Measurements from ENCODE around the gene ST6GALNAC6.
A peak's percentile ranks its signal among the peaks of the same experiment; 100 is the strongest.
"Not testable (repeated sequence)": the region's sequence is repeated elsewhere in the genome, so short reads cannot be mapped to it uniquely, and the experiment has no call there.

The ST6GALNAC6 gene

DNA sequence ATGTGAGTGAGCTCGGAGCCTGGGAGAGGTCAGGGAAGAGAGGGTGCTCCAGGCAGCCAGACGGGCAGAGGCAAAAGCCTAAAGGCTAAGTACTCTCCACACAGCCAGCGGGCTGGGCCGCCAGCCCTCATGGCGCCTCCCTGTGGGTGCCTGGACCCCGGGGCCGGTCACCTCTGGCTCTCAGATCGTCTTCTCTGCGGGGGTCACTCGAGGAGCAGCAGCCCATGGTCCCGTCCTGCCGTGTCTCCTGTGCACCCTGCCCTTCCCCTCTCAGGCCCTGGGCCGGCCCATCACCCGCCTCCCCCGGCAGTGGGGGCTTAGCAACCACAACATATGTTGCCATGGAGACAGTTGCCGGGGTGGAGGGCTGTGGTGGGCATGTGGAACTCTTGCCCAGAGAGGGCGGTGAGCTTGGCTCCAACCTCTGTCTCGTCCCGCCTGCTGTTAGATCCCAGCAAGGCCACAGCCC, 26.1 kb downstream of the ST6GALNAC6 start:
- DNase-seq (ENCODE audit: low read depth): no peak

DNA sequence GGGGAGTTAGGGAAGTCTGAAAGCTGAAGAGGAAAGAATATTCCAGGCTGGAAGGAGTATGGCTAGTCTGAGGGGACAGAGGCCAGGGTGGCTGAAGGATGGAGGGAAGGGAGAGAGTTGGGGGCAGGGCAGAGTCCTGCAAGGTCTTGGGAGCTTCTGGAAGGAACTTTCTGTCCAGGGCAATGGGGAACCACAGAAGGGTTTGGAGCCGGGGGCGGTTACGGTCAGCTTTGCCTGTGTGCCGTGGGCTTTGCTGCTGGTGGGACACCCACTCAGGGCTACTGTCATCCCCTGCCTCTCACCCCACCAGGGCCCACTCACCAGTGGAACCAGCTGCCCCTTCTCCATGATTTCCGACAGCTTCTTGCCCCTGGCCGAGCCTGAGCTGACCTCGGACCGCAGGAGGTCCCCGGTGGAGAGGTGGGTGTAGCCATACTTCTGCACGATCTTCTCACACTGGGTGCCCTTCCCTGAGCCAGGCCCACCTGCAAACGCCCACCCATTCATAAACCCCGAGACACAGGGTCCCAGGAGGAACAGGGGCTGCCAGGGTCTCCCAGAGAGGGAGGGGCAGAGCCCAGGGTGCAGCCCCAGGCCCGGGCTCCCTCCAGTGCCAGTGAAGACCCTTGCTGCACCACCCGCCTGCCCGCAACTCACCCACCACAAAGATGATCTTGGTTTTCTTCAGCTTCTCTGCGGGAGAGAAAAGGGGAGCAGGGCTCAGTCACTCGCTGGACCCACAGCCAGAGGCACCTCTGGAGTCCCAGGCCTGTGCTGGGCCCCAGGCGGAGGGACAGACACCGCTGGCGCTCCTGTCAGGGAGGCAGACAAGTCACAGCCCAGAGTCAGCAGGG, 26.8 kb downstream of the ST6GALNAC6 start:
- DNase-seq (ENCODE audit: low read depth): no peak

- DNase-seq (ENCODE audit: low read depth): no peak
Observed at GRCh38 chr9:127871531-127871930, 27.9 kb downstream of the ST6GALNAC6 start.

DNA sequence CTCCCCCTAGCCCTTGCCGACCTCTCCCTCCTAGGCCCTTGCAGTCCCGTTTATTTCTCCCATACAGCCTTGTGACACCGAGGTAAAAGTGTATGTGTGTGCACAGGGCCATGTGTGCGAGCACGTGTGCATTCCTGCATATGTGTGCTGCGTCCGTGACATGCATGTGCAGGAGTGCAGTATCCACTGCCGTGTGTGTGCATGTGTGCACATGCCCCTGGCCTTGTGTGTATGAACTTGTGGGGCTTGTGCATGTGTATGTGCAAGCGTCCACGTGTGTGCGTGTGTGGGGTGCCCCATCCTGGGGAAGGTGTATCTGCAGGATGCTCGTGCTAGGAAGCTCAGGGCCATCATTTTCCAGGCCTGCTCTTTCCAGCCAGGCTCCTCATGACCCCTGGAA, 28.5 kb downstream of the ST6GALNAC6 start:
- no peak for DNase-seq (ENCODE audit: low read depth)

DNA sequence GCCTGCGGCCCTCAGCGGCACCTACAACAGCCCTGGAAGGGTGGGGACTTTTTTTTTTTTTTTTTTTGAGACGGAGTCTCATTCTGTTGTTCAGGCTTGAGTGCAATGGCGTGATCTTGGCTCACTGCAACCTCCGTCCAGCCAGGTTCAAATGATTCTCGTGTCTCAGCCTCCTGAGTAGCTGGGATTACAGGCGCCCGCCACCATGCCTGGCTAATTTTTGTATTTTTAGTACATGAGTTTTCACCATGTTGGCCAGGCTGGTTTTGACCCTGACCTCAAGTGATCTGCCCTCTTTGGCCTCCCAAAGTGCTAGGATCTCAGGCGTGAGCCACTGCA, 29.3 kb downstream of the ST6GALNAC6 start:
- DNase-seq (ENCODE audit: low read depth): not testable (repeated sequence)

GRCh38 chr9:127869310-127870152, 29.9 kb downstream of the ST6GALNAC6 start:
- peak; percentile 67 for DNase-seq (ENCODE audit: low read depth)

- no peak for DNase-seq (ENCODE audit: low read depth)
Observed at GRCh38 chr9:127868278-127868902, 31.0 kb downstream of the ST6GALNAC6 start.

- DNase-seq (ENCODE audit: low read depth): no peak
Observed at GRCh38 chr9:127867356-127868277, 31.8 kb downstream of the ST6GALNAC6 start.

- no peak for DNase-seq (ENCODE audit: low read depth)
Observed at GRCh38 chr9:127866535-127866934, 32.9 kb downstream of the ST6GALNAC6 start.

DNA sequence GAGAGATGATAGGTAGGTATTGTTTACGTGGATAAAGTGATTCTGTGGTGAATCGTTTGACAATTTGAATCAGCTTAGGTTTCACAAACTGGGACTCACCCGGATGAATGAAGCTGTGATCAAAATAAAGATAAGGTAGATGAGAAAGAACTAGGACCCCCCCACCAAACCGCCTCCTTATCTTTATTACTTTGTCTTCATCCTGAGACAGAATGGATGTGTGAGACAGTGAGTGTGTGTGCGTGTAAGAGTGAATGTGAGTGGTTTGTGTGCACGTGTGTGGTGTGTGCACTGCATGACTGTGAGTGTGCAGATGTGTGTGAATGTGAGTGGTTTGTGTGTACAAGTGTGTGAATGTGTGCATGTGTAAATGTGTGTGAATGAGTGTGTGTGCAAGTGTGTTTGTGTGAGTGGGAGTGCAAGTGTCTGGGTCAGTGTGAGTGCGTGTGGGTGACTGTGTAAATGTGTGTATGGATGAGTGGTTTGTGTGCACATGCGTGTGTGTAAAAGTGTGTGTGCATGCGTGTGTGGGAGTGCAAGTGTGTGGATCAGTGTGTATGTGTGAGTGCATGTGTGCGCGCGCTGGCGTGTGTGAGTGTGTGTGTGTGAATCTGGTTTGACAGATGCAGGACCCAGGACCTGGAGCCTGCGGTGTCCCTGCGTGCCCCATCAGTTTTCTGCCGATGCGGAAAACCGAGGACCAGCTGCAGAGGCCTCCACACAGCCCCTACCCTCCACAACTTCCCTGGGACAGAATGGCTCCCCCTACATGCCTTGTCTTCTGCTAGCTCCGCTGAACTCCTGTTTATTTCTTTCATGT, 33.5 kb downstream of the ST6GALNAC6 start:
- no peak for DNase-seq (ENCODE audit: low read depth)

GRCh38 chr9:127863191-127863621, 36.2 kb downstream of the ST6GALNAC6 start:
- no peak for DNase-seq (ENCODE audit: low read depth)

- DNase-seq (ENCODE audit: low read depth): peak; percentile 13
Observed at GRCh38 chr9:127862075-127863011, 37.1 kb downstream of the ST6GALNAC6 start.

GRCh38 chr9:127860779-127861178, 38.6 kb downstream of the ST6GALNAC6 start:
- no peak for DNase-seq (ENCODE audit: low read depth)

GRCh38 chr9:127860260-127860659, 39.1 kb downstream of the ST6GALNAC6 start:
- DNase-seq (ENCODE audit: low read depth): no peak

DNA sequence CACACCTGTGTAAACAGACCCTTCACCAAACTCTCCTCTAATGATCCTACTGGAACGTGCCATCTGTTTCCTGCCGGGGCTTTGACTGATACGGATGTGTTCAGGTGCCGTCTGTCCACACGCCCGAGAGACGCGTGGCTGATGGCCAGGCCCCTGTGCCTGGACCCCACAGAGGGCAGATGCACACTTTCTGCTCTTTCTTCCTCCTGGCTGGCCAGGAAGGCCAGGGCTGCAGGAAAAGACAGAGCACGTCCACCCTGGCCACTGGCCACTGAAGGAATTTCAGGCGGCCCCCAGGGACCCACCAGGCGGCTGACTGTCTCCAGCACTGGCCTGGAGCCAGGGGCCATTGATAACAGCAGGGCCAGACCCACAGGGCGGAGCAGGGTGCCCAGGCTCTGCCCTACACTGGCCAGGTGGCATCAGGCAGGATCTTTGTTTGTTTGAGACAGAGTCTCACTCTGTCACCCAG, 41.3 kb downstream of the ST6GALNAC6 start:
- DNase-seq (ENCODE audit: low read depth): no peak

DNA sequence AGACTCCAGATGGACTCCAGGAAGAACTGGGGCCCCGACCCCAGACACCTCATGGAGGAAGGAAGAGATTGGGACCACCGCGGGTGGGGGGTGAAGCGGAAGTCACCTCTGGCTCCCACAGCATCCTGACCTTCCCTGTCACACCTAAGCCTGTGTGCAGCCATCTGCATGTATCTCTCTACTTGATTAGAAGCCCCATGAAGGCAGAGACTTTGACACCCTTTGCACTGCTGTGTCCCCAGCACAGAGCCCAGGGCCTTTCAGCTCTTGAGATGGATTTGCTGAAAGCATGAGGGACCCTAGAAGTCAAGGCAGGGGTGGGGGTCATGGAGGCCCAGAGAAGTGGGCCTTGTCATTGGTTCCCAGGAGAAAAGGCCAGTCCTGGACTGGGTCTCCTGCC, 42.1 kb downstream of the ST6GALNAC6 start:
- no peak for DNase-seq (ENCODE audit: low read depth)

DNA sequence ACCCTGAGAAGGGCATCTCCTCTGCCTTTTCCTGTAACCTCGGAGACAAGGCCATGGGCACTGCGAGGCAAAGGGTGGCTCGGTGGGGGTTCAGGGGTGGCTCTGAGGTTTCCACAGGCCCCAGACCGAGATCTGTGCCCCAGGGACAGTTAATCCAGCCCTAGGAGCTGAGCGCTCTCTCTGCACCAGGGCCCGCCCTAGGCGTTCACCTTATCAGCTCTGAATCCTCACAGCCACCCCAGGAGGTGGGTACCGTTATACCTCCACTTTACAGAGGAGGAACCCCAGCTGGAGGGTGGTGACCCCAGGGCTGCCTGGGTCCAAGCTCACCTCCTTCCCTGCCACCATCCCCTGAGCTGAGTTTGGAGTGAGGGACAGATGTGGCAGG, 42.7 kb downstream of the ST6GALNAC6 start:
- no peak for DNase-seq (ENCODE audit: low read depth)

DNA sequence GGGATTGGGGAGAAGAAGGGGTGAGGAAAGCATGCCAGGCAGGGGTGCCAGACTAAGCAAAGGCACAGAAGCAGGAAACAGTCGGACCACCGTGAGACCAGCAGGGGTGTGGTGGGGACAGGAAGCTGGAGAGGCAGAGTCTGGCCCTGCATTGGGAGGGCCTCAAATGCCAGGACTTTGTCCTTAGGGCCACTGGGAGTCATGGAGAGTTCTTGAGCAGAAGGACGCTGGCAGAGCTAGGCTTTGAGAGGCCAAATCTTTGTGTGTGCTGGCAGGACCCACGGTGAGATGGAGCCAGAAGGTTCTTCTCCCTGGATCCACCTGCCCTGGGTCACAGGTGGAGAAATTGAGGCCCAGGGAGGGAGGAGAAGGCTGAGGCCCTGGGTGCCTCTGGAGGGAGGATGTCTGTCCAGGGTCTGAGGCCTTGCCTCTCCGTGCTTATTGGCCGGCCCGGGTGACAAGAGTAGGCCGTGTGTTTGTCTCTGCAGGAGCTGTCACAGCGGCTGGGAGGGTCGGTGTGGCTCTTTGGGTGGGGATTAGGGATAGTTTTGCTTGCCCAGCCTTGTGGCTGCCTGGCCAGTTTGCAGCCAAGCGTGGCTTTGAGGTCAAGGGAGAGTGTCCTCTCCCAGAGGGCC, 43.2 kb downstream of the ST6GALNAC6 start:
- DNase-seq (ENCODE audit: low read depth): no peak

- no peak for DNase-seq (ENCODE audit: low read depth)
Observed at GRCh38 chr9:127855522-127855921, 43.9 kb downstream of the ST6GALNAC6 start.

All from stimulated activated CD8-positive, alpha-beta memory T cell treated with anti-CD3 and anti-CD28 coated beads, Interleukin-15, amount 100 ng/mL, for 24 hours (primary cell).